Activated B cell treated with CpG ODN at 0.5 μM for 24 hours (primary cell): ENCODE results near the gene LMBR1. TPM values are rescaled to one million over a fixed set of nuclear protein-coding genes. Genes with fewer than 3 reads are reported as not detected.
A peak's percentile ranks its signal among the peaks of the same experiment; 100 is the strongest.

Source experiments
- ATAC-seq: fragments of 200-7000 bp; cut with Tn5 transposase; one replicate; pipeline ENCODE4 v1.10.0; 2021; ENCODE audit warnings: low read depth, mild to moderate bottlenecking, moderate library complexity
- CTCF ChIA-PET: fragments of 350-600 bp; sonication (Branson Sonifier 250); formaldehyde crosslinking; loops from one replicate; lab custom pipeline; 2021; ENCODE audit warnings: antibody characterized with exemption; lab: Charles Lee
- POLR2A ChIA-PET: fragments of 350-600 bp; sonication (Branson Sonifier 250); formaldehyde crosslinking; loops from one replicate; lab custom pipeline; 2021; ENCODE audit warnings: antibody characterized with exemption; lab: Charles Lee
- DNase-seq: peaks from one replicate; pipeline ENCODE4 v3.0.0; 2022
- H3K27ac Mint-ChIP-seq: one replicate; pipeline ENCODE4 v1.8.0; 2020; ENCODE audit warnings: mixed read lengths
- H3K27me3 Mint-ChIP-seq: one replicate; pipeline ENCODE4 v1.8.0; 2021; ENCODE audit warnings: mixed read lengths
- H3K36me3 Mint-ChIP-seq: one replicate; pipeline ENCODE4 v1.8.0; 2021; ENCODE audit warnings: low read depth, mixed read lengths
- H3K4me1 Mint-ChIP-seq: one replicate; pipeline ENCODE4 v1.8.0; 2021; ENCODE audit warnings: mixed read lengths
- H3K4me3 Mint-ChIP-seq: one replicate; pipeline ENCODE4 v1.8.0; 2020; ENCODE audit warnings: mild to moderate bottlenecking, mixed read lengths
- H3K9me3 Mint-ChIP-seq: one replicate; pipeline ENCODE4 v1.8.0; 2020; ENCODE audit warnings: mixed read lengths
- CTCF ChIP-seq: fragments of 200-600 bp; IDR thresholded peaks from one replicate; pipeline ENCODE4 v1.8.0; 2022; ENCODE audit warnings: antibody characterized with exemption, mild to moderate bottlenecking
- intact Hi-C: fragments of 100-400 bp; cut with micrococcal nuclease; formaldehyde crosslinking; loops from one replicate; pipeline ENCODE4 v1.15.1; 2024
- total RNA-seq: library from RNA; stranded (reverse); gene quantifications from 2 replicates; pipeline ENCODE4 v1.2.3, GENCODE V29; 2022

The LMBR1 gene
- total RNA-seq, 1 donor from 2014 or later: 67.9 TPM

DNA sequence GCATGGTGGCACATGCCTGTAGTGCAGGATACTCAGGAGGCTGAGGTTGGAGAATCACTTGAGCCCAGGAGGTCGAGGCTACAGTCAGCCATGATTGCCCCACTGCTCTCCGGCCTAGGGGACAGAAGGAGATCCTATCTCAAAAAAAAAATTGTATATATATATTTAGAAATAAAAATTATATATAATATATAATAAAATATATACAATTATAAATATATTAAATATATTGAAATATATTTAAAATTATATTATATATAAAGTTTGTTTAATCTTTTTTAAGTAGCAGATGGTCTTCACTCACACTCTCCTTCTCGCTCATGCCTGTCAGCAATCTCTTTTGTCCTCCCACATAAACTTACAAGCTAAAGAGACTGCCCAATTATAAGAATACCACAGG is 58.5 kb downstream of the LMBR1 start:
- H3K36me3 Mint-ChIP-seq: peaks cover 35% of the 10 kb centered on the region
- CTCF ChIA-PET: no interaction called here
- no peak overlapping the region for H3K4me3 Mint-ChIP-seq
- POLR2A ChIA-PET: no interaction called here
- peaks cover 38% of the 10 kb centered on the region for H3K4me1 Mint-ChIP-seq
- no peak for DNase-seq
- intact Hi-C loops: no loop called here
- no peak for ATAC-seq
- H3K27ac Mint-ChIP-seq: no peak overlapping the region
- no peak for TF ChIP-seq CTCF
- no peaks in the 10 kb centered on the region for H3K27me3 Mint-ChIP-seq
- no peaks in the 10 kb centered on the region for H3K9me3 Mint-ChIP-seq

- no peak for DNase-seq
- ChIA-PET POLR2A (no interaction called here), CTCF (no interaction called here)
- Mint-ChIP-seq H3K36me3 (peaks cover 30% of the 10 kb centered on the region), H3K27me3 (no peaks in the 10 kb centered on the region), H3K4me3 (peak overlapping the region; percentile 66), H3K9me3 (no peaks in the 10 kb centered on the region), H3K27ac (no peak overlapping the region), H3K4me1 (peaks cover 47% of the 10 kb centered on the region)
- intact Hi-C loops: loop anchor here (2.0 kb wide), 1 partner anchor 59 kb away; the partner anchor contains the start of gene LMBR1
- no peak for TF ChIP-seq CTCF
- ATAC-seq: no peak
These were observed 59.7 kb downstream of the LMBR1 start for GRCh38 chr7:156833312-156833711.

GRCh38 chr7:156832195-156832877 is 60.6 kb downstream of the LMBR1 start:
- intact Hi-C loops: loop anchor here (2.0 kb wide), 1 partner anchor 60 kb away; the partner anchor contains the start of gene LMBR1
- H3K4me1 Mint-ChIP-seq: peaks cover 51% of the 10 kb centered on the region
- DNase-seq (no peak), ATAC-seq (peak; percentile 47)
- H3K27ac Mint-ChIP-seq: peak overlapping the region; percentile 77
- no peaks in the 10 kb centered on the region for H3K27me3 Mint-ChIP-seq
- POLR2A ChIA-PET: no interaction called here
- H3K4me3 Mint-ChIP-seq: peak overlapping the region; percentile 29
- peaks cover 28% of the 10 kb centered on the region for H3K36me3 Mint-ChIP-seq
- TF ChIP-seq CTCF: no peak
- no peaks in the 10 kb centered on the region for H3K9me3 Mint-ChIP-seq
- CTCF ChIA-PET: no interaction called here

- Mint-ChIP-seq H3K4me1 (peaks cover 51% of the 10 kb centered on the region), H3K4me3 (peak overlapping the region; percentile 39), H3K27me3 (no peaks in the 10 kb centered on the region), H3K27ac (peak overlapping the region; percentile 77), H3K36me3 (peaks cover 18% of the 10 kb centered on the region), H3K9me3 (no peaks in the 10 kb centered on the region)
- ATAC-seq (peak; percentile 58), DNase-seq (no peak)
- POLR2A ChIA-PET: no interaction called here
- CTCF ChIA-PET: interaction anchor here (0.7 kb wide), 1 partner anchor 32 kb away, joined by 3 read pairs; no protein-coding TSS in a partner anchor
- no peak for TF ChIP-seq CTCF
- intact Hi-C loops: no loop called here
These were observed 63.2 kb downstream of the LMBR1 start for GRCh38 chr7:156829669-156830336.

DNA sequence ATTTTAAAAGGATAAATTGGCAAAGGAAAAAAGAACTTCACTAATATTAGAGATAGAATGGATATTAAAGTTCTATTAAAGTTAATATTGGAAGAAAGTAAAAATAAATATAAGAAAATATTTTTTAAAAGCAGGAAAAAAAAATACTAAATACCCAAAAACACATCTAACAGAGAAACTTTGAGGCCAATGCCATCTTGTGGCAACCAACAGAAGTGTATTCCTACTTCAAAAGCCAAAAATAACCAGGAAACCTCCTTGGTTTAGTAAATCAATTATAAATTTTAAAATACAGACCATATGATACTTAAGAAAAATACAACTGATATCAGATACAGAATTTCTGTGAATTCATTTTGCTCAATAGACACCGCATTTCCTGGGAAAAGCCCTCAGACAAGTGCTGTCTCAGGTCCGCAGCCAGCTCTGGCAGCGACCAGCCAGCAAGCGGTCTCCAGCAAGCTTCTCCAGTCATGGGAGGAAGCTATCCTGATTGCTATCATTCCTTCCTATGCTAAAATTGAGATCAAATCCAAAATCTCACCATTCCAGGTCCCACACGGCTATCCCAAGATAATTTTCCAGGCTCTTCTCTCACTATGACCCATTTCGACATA is 65.3 kb downstream of the LMBR1 start:
- intact Hi-C loops: no loop called here
- no peak for DNase-seq
- Mint-ChIP-seq H3K36me3 (peaks cover 14% of the 10 kb centered on the region), H3K4me3 (no peak overlapping the region), H3K4me1 (peaks cover 43% of the 10 kb centered on the region), H3K9me3 (no peaks in the 10 kb centered on the region), H3K27ac (no peak overlapping the region), H3K27me3 (no peaks in the 10 kb centered on the region)
- TF ChIP-seq CTCF: no peak
- ATAC-seq: no peak
- CTCF ChIA-PET: no interaction called here
- POLR2A ChIA-PET: no interaction called here
